Loucy (cell line): ENCODE data around the gene GNG8.

ENCODE experiments used
- CTCF ChIP-seq: fragments of 200-600 bp; sonication (generic); conservative IDR thresholded peaks from 2 replicates; pipeline ENCODE4 v1.5.1; 2014; ENCODE audit warnings: mild to moderate bottlenecking, antibody characterized with exemption, low read length
- EZH2phosphoT487 ChIP-seq: fragments of 200-600 bp; IDR thresholded peaks from 2 replicates; pipeline ENCODE4 v1.6.1; 2018; ENCODE audit warnings: antibody characterized with exemption, mild to moderate bottlenecking, moderate library complexity, borderline replicate concordance

DNA sequence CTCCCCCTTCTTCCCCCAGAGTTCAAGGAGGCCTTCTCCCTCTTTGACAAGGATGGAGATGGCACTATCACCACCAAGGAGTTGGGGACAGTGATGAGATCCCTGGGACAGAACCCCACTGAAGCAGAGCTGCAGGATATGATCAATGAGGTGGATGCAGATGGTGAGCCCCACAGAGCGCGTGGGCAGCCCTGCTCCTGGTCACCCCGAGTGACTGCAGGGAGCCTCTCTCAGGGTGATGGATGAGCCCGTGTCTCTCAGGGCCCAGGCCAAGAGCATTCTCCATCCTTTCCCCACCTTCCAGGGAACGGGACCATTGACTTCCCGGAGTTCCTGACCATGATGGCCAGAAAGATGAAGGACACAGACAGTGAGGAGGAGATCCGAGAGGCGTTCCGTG is 27.8 kb downstream of the GNG8 start:
- TF ChIP-seq CTCF (no peak), EZH2phosphoT487 (no peak)
